Tracheal epithelial cell (primary cell): Measurements from ENCODE around the gene TGM4. TPM values are rescaled to one million over a fixed set of nuclear protein-coding genes. Genes with fewer than 3 reads are reported as not detected.

Experiments used
- total RNA-seq: library from RNA; depleted of rRNA; stranded (reverse); fragments of >200 nt; gene quantifications from 2 replicates; pipeline ENCODE4 v1.2.1, GENCODE V29; 2014

Gene TGM4
- total RNA-seq, result 0.48 TPM in 1 of 2 replicates, not detected in the other

DNA sequence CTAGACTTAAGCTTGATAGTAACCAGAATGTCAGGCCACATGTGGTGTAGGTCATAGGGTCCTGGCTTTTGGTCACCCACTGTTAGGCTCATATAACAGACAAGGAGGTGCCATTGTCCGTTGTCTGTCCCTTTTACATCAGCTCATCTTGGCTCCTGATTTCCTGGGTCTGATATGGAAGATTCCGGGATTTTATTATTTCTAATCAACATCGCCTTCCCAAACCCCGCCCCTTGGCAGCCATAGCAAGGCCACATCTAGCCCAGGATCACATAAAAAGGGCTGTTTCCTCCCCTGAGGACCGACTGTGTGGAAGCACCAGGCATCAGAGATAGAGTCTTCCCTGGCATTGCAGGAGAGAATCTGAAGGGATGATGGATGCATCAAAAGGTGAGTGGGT lies at the start of gene TGM4:
TSS of gene TGM4 (plus strand) at position 301 of the 400 bp plus-strand sequence. CDS start at position 372, 71 bp downstream.

DNA sequence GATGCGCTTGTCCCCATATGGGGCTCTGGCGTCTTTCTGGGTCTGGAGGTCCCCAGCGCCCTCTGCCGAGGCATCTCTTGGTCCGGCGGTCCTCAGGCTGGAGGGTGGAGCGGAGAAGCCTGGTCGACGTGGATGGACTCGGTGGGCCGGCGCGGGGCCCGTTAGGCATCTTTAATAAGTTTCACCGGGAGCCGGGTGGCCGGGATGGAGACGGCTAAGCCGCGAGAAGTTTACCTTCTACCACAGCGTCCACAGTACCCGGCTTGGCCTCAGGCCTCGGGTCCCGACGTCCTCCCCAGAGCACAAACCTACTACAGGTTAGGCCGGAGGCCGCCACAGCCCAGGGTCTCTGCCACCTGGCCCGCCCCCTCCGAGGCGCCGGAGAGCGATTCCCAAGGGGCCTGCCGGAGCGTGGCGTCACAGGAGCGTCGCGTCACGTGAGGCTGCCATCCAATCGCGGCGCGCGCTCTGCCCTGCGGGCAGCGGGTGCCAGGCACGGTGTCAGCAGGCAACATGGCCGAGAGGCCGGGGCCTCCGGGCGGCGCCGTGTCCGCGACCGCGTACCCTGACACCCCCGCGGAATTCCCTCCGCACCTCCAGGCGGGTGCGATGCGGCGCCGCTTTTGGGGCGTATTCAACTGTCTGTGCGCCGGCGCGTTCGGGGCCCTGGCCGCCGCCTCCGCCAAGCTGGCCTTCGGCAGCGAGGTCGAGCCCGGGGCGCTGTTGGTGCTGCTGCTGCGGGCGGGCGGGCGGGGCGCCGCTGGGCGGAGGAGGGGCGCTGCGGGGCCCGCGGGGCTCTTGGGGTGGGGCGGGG lies 12.8 kb upstream of the TGM4 start, which contains the start of gene TMEM42:
TSS of gene TMEM42 (plus strand) at position 501 of the 814 bp plus-strand sequence. CDS start at position 514, 13 bp downstream.

Other genes starting within 250 kb of the TGM4 start
- 11.6 and 15.6 TPM in 2 replicates for gene ZNF197, start 249.6 kb upstream of the TGM4 start, total RNA-seq
- 14.9 and 15.1 TPM in 2 replicates for gene ZNF35, start 225.9 kb upstream of the TGM4 start, total RNA-seq
- gene ZNF502, start 161.9 kb upstream of the TGM4 start, total RNA-seq, result 2.7 and 5.8 TPM in 2 replicates
- gene ZNF501, start 145.0 kb upstream of the TGM4 start, total RNA-seq, result 2.8 and 4.3 TPM in 2 replicates
- 11.1 and 21.3 TPM in 2 replicates for gene KIAA1143, start 113.0 kb upstream of the TGM4 start, total RNA-seq
- gene KIF15, start 112.8 kb upstream of the TGM4 start, total RNA-seq, result 0.85 and 2.4 TPM in 2 replicates
- gene TMEM42, start 12.7 kb upstream of the TGM4 start, total RNA-seq, result 12.0 and 22.4 TPM in 2 replicates
- 51.8 and 94.4 TPM in 2 replicates for gene ZDHHC3, start 101.6 kb downstream of the TGM4 start, total RNA-seq
- gene EXOSC7, start 101.6 kb downstream of the TGM4 start, total RNA-seq, result 53.3 and 56.9 TPM in 2 replicates
- gene CLEC3B, start 151.7 kb downstream of the TGM4 start, total RNA-seq, result not detected in 2 replicates